ENCODE measurements around the gene CACNA1B.

DNA sequence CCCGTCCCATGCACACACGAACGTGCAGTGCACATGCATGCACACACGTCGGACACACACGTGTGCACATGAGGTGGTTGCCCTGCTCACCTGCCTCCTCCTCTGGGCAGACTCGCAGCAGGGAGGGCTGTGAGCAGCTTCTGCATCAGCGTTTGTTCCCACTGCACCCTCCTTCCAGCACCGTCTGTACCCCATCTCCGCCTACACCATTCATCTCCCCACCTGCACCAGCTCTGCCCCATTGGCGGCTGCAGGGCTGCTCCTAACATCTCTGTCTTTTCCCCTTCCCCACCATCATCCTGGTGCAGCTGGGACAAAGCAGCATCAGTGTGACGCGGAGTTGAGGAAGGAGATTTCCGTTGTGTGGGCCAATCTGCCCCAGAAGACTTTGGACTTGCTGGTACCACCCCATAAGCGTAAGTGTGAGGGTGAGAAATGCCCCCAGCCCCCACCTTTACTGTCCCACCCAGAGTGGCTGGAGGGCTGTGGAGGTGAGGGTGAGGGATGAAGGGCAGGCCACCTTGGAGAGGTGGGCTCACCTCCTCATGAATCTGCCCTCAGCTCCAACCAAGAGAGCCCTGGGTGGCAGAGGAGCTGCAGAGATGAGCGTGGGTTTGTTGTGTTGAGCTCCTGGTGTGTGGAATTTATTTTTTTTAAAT, 234.6 kb downstream of the CACNA1B start:
- TF ChIP-seq CTCF (IDR thresholded peaks at IDR 0.05) = no peak
- TF ChIP-seq POLR2AphosphoS5 (IDR thresholded peaks at IDR 0.05) = no peak

All from upper lobe of left lung (tissue), 4 donors.